ENCODE results near the gene PARP6. TPM values are rescaled to one million over a fixed set of nuclear protein-coding genes. Genes with fewer than 3 reads are reported as not detected.

The PARP6 gene
- total and polyA plus RNA-seq, 9 of the 15 experiments (the other 6 are each of a cell fraction or from before 2014, with no cell fraction given), result 14.8 to 83.2 (median 28.3) TPM

GRCh38 chr15:72272213-72272996 lies at the start of gene PARP6 (continued):
- TF ChIP-seq BRF1 (IDR thresholded peaks at IDR 0.05; ENCODE audit: borderline replicate concordance, extremely low read depth, insufficient read length) (no peak), NONO (IDR thresholded peaks at IDR 0.05; ENCODE audit: low read depth in 2 of 2, low read length in 1 of 2) (peak; percentile 11 to 74; a peak in 3 of 4 replicates), HLTF (IDR thresholded peaks at IDR 0.05) (no peak), CREB3 (tag; conservative IDR thresholded peaks at IDR 0.05; ENCODE audit: low read depth) (no peak), NFRKB (IDR thresholded peaks at IDR 0.05; ENCODE audit: low read depth) (no peak), ZNF511 (CRISPR knock-in tag; IDR thresholded peaks at IDR 0.05) (no peak), CCAR2 (IDR thresholded peaks at IDR 0.05; ENCODE audit: low read depth, low read length) (no peak), MAFK (IDR thresholded peaks at IDR 0.05; ENCODE audit: low read length) (no peak), ILF3 (IDR thresholded peaks at IDR 0.05; ENCODE audit: borderline replicate concordance) (no peak), PTBP1 (IDR thresholded peaks at IDR 0.05; ENCODE audit: low read depth, low read length) (no peak), TAF9B (IDR thresholded peaks at IDR 0.05; ENCODE audit: partially characterized antibody) (no peak), HNRNPL (IDR thresholded peaks at IDR 0.05; ENCODE audit: low read depth, low read length) (no peak), FOXJ3 (CRISPR knock-in tag; IDR thresholded peaks at IDR 0.05) (no peak), SMARCC2 (IDR thresholded peaks at IDR 0.05; ENCODE audit: low read depth) (no peak), SP1 (CRISPR knock-in tag; IDR thresholded peaks at IDR 0.05) (no peak; the same call in 1 of the 2 replicates), CTCF (IDR thresholded peaks at IDR 0.05 in 2 of 3, conservative IDR thresholded peaks at IDR 0.05 in 1 of 3; ENCODE audit: insufficient read depth in 2 of 3, low read depth in 1 of 3, low read length in 3 of 3) (peak; percentile 63 to 83 (median 70)), TGIF2 (CRISPR knock-in tag; IDR thresholded peaks at IDR 0.05) (no peak), JUN (IDR thresholded peaks at IDR 0.05; ENCODE audit: borderline replicate concordance, low read depth, low read length) (peak; percentile 80), JUN (CRISPR knock-in tag; IDR thresholded peaks at IDR 0.05; ENCODE audit: borderline replicate concordance) (no peak), ZNF586 (CRISPR knock-in tag; conservative IDR thresholded peaks at IDR 0.05) (no peak), KDM4B (IDR thresholded peaks at IDR 0.05; ENCODE audit: borderline replicate concordance in 2 of 2, low read depth in 1 of 2) (no peak), TFE3 (CRISPR knock-in tag; IDR thresholded peaks at IDR 0.05) (no peak), SNRNP70 (optimal IDR thresholded peaks at IDR 0.05; ENCODE audit: low read depth, low read length) (no peak), ZNF644 (tag; IDR thresholded peaks at IDR 0.05; ENCODE audit: low read depth) (no peak)
